ENCODE data around the gene CASZ1.

DNA sequence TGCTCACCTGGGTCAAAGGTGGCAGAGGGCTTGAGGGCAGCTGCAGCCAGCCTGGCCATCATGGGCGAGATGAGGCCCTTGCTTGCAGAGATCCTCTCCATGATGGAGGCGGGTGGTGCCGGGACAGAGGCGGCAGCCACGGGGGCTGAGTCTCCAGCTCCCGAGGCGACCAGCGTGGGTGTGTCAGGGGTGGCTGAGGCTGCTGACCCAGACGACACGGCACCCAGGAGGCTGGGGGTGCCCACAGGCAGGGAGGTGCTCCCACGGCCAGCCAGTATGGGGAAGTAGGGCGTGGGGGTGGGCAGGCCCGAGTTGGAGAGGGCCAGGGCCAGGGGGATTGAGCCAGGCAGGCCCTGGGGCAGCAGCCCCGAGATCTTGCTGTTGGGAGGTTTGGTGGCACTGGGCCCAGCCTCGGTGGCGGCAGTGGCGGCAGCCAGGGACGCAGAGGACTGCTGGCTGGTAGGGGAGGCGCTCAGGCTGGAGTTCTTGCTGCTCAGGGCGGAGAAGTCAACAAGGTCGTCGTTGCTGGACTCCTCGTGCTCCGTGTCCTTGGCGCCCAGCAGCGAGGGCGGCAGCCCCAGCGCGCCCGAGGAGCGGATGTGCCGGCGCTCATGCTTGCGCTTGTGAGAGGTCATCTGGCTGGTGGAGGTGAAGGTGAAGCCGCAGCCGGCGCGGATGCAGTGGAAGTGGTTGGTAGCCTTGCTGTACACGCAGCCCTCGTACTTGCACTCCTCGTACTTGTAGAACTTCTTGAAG, 142.9 kb downstream of the CASZ1 start:
- TF ChIP-seq, protein P1, sequence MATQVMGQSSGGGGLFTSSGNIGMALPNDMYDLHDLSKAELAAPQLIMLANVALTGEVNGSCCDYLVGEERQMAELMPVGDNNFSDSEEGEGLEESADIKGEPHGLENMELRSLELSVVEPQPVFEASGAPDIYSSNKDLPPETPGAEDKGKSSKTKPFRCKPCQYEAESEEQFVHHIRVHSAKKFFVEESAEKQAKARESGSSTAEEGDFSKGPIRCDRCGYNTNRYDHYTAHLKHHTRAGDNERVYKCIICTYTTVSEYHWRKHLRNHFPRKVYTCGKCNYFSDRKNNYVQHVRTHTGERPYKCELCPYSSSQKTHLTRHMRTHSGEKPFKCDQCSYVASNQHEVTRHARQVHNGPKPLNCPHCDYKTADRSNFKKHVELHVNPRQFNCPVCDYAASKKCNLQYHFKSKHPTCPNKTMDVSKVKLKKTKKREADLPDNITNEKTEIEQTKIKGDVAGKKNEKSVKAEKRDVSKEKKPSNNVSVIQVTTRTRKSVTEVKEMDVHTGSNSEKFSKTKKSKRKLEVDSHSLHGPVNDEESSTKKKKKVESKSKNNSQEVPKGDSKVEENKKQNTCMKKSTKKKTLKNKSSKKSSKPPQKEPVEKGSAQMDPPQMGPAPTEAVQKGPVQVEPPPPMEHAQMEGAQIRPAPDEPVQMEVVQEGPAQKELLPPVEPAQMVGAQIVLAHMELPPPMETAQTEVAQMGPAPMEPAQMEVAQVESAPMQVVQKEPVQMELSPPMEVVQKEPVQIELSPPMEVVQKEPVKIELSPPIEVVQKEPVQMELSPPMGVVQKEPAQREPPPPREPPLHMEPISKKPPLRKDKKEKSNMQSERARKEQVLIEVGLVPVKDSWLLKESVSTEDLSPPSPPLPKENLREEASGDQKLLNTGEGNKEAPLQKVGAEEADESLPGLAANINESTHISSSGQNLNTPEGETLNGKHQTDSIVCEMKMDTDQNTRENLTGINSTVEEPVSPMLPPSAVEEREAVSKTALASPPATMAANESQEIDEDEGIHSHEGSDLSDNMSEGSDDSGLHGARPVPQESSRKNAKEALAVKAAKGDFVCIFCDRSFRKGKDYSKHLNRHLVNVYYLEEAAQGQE (IDR thresholded peaks at IDR 0.05; ENCODE audit: insufficient read depth in 1 of 2, low read depth in 2 of 2, low read length in 1 of 2), result no peak
- TF ChIP-seq POLR2AphosphoS5 (IDR thresholded peaks at IDR 0.05; ENCODE audit: low read depth, low read length) (no peak), CTCF (IDR thresholded peaks at IDR 0.05) (no peak), TCF7L2 (IDR thresholded peaks at IDR 0.05; ENCODE audit: low read depth, low read length) (no peak), SIN3A (IDR thresholded peaks at IDR 0.05; ENCODE audit: borderline replicate concordance, insufficient read depth, low read depth, low read length) (no peak)

All from Panc1 (cell line).